HG03520 (cell line): ENCODE data around the gene CKB.

Experiments
- ATAC-seq: cut with Tn5 transposase; IDR thresholded peaks from one replicate; pipeline ENCODE4 v1.9.1; 2021; ENCODE audit warnings: mild to moderate bottlenecking, moderate library complexity; ENCODE audit not compliant: unreplicated experiment

Gene CKB

GRCh38 chr14:103492156-103492925 lies 30.3 kb downstream of the CKB start:
- no peak for ATAC-seq

GRCh38 chr14:103491691-103492090 lies 30.9 kb downstream of the CKB start:
- no peak for ATAC-seq

- ATAC-seq, result no peak
Observed at GRCh38 chr14:103489621-103490020, 33.0 kb downstream of the CKB start.

- ATAC-seq, result no peak
Observed at GRCh38 chr14:103488960-103489359, 33.7 kb downstream of the CKB start.

GRCh38 chr14:103488071-103488470 lies 34.6 kb downstream of the CKB start:
- no peak for ATAC-seq

- ATAC-seq, result no peak
Observed at GRCh38 chr14:103485504-103485903, 37.1 kb downstream of the CKB start.

- ATAC-seq, result no peak
Observed at GRCh38 chr14:103483600-103483999, 39.0 kb downstream of the CKB start.

- no peak for ATAC-seq
Observed at GRCh38 chr14:103480595-103480994, 42.0 kb downstream of the CKB start.

- no peak for ATAC-seq
Observed at GRCh38 chr14:103476631-103477030, 46.0 kb downstream of the CKB start.

GRCh38 chr14:103476065-103476464 lies 46.6 kb downstream of the CKB start:
- no peak for ATAC-seq

GRCh38 chr14:103474893-103475292 lies 47.7 kb downstream of the CKB start:
- no peak for ATAC-seq

- no peak for ATAC-seq
Observed at GRCh38 chr14:103472939-103473338, 49.7 kb downstream of the CKB start.
